Loucy (cell line): Measurements from ENCODE around the gene ELSPBP1.

Experiments
- H2AFZ ChIP-seq: fragments of 200-600 bp; sonication (generic); 2 replicates; pipeline ENCODE4 v1.6.0; 2016; ENCODE audit warnings: antibody characterized with exemption, mild to moderate bottlenecking, low read length, moderate library complexity
- H3F3A ChIP-seq: fragments of 200-600 bp; 2 replicates; pipeline ENCODE4 v1.6.0; 2016; ENCODE audit warnings: antibody characterized with exemption, low read depth, mild to moderate bottlenecking
- H3K27me3 ChIP-seq: fragments of 200-600 bp; sonication (generic); 2 replicates; pipeline ENCODE4 v1.6.1; 2014; ENCODE audit warnings: low read length, mild to moderate bottlenecking; ENCODE audit not compliant: insufficient read depth, poor library complexity, severe bottlenecking
- H3K36me3 ChIP-seq: fragments of 200-600 bp; sonication (generic); 2 replicates; pipeline ENCODE4 v1.6.1; 2016; ENCODE audit warnings: low read length; ENCODE audit not compliant: insufficient read depth
- H3K4me1 ChIP-seq: fragments of 200-600 bp; sonication (generic); 2 replicates; pipeline ENCODE4 v1.5.1; 2014; ENCODE audit warnings: low read length, mild to moderate bottlenecking; ENCODE audit not compliant: insufficient read depth, poor library complexity, severe bottlenecking
- H3K4me2 ChIP-seq: fragments of 200-600 bp; sonication (generic); 2 replicates; pipeline ENCODE4 v1.6.0; 2014; ENCODE audit warnings: antibody characterized with exemption, low read length, low read depth, mild to moderate bottlenecking; ENCODE audit not compliant: poor library complexity, severe bottlenecking
- H3K4me3 ChIP-seq: fragments of 200-600 bp; sonication (generic); 2 replicates; pipeline ENCODE4 v1.5.1; 2014; ENCODE audit warnings: low read length, mild to moderate bottlenecking, mixed read lengths; ENCODE audit not compliant: poor library complexity, severe bottlenecking
- H3K79me2 ChIP-seq: fragments of 200-600 bp; sonication (generic); 2 replicates; pipeline ENCODE4 v1.6.1; 2014; ENCODE audit warnings: low read length; ENCODE audit not compliant: insufficient read depth
- H3K9ac ChIP-seq: fragments of 200-600 bp; sonication (generic); 2 replicates; pipeline ENCODE4 v1.6.0; 2014; ENCODE audit warnings: mild to moderate bottlenecking, low read depth, low read length, moderate library complexity; ENCODE audit not compliant: poor library complexity, severe bottlenecking
- H3K9me2 ChIP-seq: fragments of 200-600 bp; sonication (generic); replicated peaks from 2 replicates; pipeline ENCODE4 v1.6.1; 2016; ENCODE audit warnings: low read depth, low read length, mixed read lengths
- H3K9me3 ChIP-seq: fragments of 200-600 bp; sonication (generic); 2 replicates; pipeline ENCODE4 v1.6.1; 2014; ENCODE audit warnings: mild to moderate bottlenecking, antibody characterized with exemption, low read length, low read depth; ENCODE audit not compliant: insufficient read depth
- H4K20me1 ChIP-seq: fragments of 200-600 bp; sonication (generic); 2 replicates; pipeline ENCODE4 v1.6.0; 2014; ENCODE audit warnings: antibody characterized with exemption, low read length, mild to moderate bottlenecking; ENCODE audit not compliant: insufficient read depth, poor library complexity, severe bottlenecking
- EZH2phosphoT487 ChIP-seq: fragments of 200-600 bp; IDR thresholded peaks from 2 replicates; pipeline ENCODE4 v1.6.1; 2018; ENCODE audit warnings: antibody characterized with exemption, mild to moderate bottlenecking, moderate library complexity, borderline replicate concordance
- TF ChIP-seq, protein P1 (sequence below): fragments of 200-600 bp; sonication (generic); conservative IDR thresholded peaks from 2 replicates; pipeline ENCODE4 v1.5.1; 2014; ENCODE audit warnings: mild to moderate bottlenecking, antibody characterized with exemption, low read length

ELSPBP1 gene

DNA sequence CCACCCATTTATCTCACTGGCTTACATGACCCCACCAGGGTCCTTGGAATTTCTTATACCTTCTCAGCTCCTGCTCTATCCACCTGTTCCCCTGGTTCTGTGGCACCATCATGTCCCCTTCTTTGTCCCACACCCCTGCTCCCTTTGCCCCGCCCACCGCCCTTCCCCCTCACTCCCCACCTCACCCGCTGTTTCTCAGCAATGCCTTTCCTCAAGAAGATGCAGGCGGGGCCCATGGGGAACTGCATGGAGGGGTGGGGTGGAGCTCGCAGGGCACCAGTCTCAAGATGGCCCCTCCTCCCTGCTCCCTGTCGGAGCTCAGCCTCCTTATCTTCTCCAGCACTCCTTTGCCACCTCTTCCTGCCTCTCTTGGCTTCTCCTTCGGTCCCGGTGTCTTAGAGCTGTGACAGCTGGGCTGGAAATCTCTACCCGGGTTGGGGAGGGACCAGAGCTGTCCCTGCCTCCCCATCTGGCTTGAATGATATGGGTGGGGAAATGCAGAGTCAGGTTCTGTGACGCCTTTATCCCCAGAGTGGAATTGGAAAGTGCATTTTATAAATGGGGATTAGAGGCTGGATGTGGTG lies 49.3 kb downstream of the ELSPBP1 start, which contains the start of gene CABP5:
TSS of gene CABP5 (minus strand) at position 405 of the 584 bp plus-strand sequence. CDS start at position 248, 157 bp downstream.
- H4K20me1 ChIP-seq = no peaks in the 10 kb centered on the region
- no peaks in the 10 kb centered on the region for H3K27me3 ChIP-seq
- no peaks in the 10 kb centered on the region for H3K4me1 ChIP-seq
- no peak within 1 kb of the TSS for H2AFZ ChIP-seq
- no peaks in the 10 kb centered on the region for H3K36me3 ChIP-seq
- no peaks in the 10 kb centered on the region for H3F3A ChIP-seq
- no peak for TF ChIP-seq EZH2phosphoT487
- TF ChIP-seq, protein P1, sequence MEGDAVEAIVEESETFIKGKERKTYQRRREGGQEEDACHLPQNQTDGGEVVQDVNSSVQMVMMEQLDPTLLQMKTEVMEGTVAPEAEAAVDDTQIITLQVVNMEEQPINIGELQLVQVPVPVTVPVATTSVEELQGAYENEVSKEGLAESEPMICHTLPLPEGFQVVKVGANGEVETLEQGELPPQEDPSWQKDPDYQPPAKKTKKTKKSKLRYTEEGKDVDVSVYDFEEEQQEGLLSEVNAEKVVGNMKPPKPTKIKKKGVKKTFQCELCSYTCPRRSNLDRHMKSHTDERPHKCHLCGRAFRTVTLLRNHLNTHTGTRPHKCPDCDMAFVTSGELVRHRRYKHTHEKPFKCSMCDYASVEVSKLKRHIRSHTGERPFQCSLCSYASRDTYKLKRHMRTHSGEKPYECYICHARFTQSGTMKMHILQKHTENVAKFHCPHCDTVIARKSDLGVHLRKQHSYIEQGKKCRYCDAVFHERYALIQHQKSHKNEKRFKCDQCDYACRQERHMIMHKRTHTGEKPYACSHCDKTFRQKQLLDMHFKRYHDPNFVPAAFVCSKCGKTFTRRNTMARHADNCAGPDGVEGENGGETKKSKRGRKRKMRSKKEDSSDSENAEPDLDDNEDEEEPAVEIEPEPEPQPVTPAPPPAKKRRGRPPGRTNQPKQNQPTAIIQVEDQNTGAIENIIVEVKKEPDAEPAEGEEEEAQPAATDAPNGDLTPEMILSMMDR = no peak
- no peaks in the 10 kb centered on the region for H3K9me2 ChIP-seq
- H3K79me2 ChIP-seq = no peaks in the 10 kb centered on the region
- no peak within 1 kb of the TSS for H3K4me3 ChIP-seq
- H3K9ac ChIP-seq = no peak within 1 kb of the TSS
- peaks cover 6% of the 10 kb centered on the region; the same call in 1 of the 2 replicates for H3K9me3 ChIP-seq
- H3K4me2 ChIP-seq = no peak within 1 kb of the TSS

DNA sequence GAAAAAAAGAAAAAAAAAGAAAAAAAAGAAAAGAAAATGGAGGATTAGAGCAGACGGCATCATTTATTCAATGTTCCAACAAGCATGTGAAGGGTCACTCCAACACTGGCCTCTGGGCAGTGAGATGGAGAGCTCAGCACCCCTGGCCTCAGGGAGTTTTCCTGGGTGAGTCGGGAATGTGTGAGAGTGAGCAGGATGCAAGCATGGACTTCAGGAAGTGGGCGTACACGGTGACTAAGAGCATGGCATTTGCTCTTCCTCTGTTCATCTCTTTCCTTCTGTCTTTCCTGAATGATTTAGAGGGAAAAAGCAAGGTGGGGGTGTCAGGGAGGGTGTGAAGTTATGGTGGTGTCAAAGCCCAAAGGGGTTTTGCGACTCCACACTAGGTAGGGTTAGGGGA lies 50.1 kb downstream of the ELSPBP1 start:
- Histone ChIP-seq H3K4me2 (no peak overlapping the region), H3K79me2 (no peaks in the 10 kb centered on the region), H4K20me1 (no peaks in the 10 kb centered on the region), H3K4me3 (no peak overlapping the region), H3F3A (no peaks in the 10 kb centered on the region), H3K9me2 (no peaks in the 10 kb centered on the region), H3K9ac (no peak overlapping the region), H3K9me3 (peaks cover 6% of the 10 kb centered on the region; the same call in 1 of the 2 replicates), H3K4me1 (no peaks in the 10 kb centered on the region), H3K27me3 (no peaks in the 10 kb centered on the region), H3K36me3 (no peaks in the 10 kb centered on the region), H2AFZ (no peak overlapping the region)
- no peak for TF ChIP-seq EZH2phosphoT487

DNA sequence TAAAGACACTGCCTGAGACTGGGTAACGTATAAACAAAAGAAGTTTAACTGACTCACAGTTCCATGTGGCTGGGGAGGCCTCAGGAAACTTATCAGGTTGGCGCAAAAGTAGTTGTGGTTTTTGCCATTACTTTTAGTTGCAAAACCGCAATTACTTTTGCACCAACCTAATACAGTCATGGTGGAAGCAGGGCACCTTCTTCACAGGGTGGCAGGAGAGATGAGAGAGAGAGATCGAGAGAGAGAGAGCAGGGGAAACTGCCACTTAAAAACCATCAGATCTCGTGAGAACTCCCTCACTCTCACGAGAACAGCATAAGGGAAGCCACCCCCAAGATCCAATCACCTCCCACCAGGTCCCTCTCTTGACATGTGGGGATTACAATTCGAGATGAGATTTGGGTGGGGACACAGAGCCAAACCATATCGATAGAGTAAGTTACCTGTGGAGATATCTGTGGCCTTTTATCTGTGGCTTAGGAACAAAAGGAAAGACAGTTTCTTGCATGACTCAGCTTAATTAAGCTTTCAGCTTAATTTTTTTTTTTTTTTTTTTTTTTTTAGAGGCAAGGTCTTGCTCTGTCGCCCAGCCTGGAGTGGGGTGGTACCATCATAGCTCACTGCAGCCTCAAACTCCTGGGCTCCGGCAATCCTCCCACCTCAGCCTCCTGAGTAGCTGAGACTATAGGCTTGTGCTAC lies 57.1 kb downstream of the ELSPBP1 start:
- H4K20me1 ChIP-seq = no peaks in the 10 kb centered on the region
- H3K27me3 ChIP-seq = no peaks in the 10 kb centered on the region
- no peaks in the 10 kb centered on the region for H3K36me3 ChIP-seq
- H3F3A ChIP-seq = no peaks in the 10 kb centered on the region
- no peaks in the 10 kb centered on the region; the same call in 1 of the 2 replicates for H3K9me3 ChIP-seq
- H3K4me1 ChIP-seq = no peaks in the 10 kb centered on the region
- H2AFZ ChIP-seq = no peak overlapping the region
- H3K4me2 ChIP-seq = no peak overlapping the region
- H3K9ac ChIP-seq = no peak overlapping the region
- TF ChIP-seq, protein P1 = no peak
- no peak for TF ChIP-seq EZH2phosphoT487
- no peaks in the 10 kb centered on the region for H3K79me2 ChIP-seq
- no peaks in the 10 kb centered on the region for H3K9me2 ChIP-seq
- no peak overlapping the region for H3K4me3 ChIP-seq
